ENCODE results near the gene INAFM2. TPM values are rescaled to one million over a fixed set of nuclear protein-coding genes. Genes with fewer than 3 reads are reported as not detected.

INAFM2 gene
- total and polyA plus RNA-seq, 2 of the 4 experiments (the other 2 are of a cell fraction) = 10.4 to 14.0 TPM

DNA sequence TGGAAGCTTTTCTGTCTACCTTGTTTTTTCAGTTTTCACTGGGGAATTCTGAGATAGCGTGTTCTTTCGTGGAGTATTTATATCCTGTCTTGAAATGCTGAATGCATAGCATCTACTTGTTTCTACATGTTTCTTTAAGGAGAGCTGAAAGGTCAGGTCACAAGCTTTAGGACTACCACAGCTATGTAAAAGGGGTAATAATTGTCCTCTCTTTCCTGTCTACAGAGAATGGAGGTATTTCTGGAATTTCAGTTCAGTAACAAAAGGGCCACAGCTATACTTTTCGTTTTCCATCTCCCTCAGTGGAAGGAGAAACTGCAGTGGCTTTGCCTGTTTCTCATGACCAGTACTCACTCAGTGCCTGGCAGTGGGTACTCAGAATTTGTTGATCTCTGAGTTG lies 4.7 kb downstream of the INAFM2 start:
- dilution Hi-C loops (cut with HindIII; ENCODE audit: low sequenced_read_pairs, unreplicated experiment) (no loop called here), in situ Hi-C loops (cut with MboI; ENCODE audit: low sequenced_read_pairs) (no loop called here), intact Hi-C loops (cut with micrococcal nuclease) (no loop called here)
- Histone ChIP-seq H3K4me1 (ENCODE audit: control insufficient read depth, insufficient read depth, low read length) (peaks cover 45% of the 10 kb centered on the region), H3K18ac (ENCODE audit: low read depth, low read length) (peak overlapping the region; percentile 91), H2BK20ac (ENCODE audit: low read depth, low read length) (peak overlapping the region; percentile 83), H3K9me1 (ENCODE audit: insufficient read depth, low read length) (peaks cover 37% of the 10 kb centered on the region), H2AK9ac (replicated peaks; ENCODE audit: low read depth, low read length, poor library complexity) (no peak overlapping the region), H3K27me3 (ENCODE audit: control insufficient read depth, insufficient read depth, low read length) (no peaks in the 10 kb centered on the region), H2BK15ac (ENCODE audit: low read depth, low read length) (peak overlapping the region; percentile 17; the same call in 2 of the 3 replicates), H3K4me2 (ENCODE audit: low read depth, low read length) (peak overlapping the region; percentile 77), H2AK5ac (ENCODE audit: low read depth, low read length) (peak overlapping the region; percentile 86), H3K23ac (ENCODE audit: low read depth, low read length) (peak overlapping the region; percentile 96), H4K5ac (ENCODE audit: low read depth, low read length) (peak overlapping the region; percentile 83), H3K4ac (ENCODE audit: low read depth, low read length) (peak overlapping the region; percentile 73), H3K9ac (ENCODE audit: low read depth, low read length) (peak overlapping the region; percentile 61), H4K8ac (ENCODE audit: low read depth in 2 of 2, low read length in 2 of 2) (peak overlapping the region; percentile 23 to 85; a peak in 3 of 4 replicates), H2BK5ac (ENCODE audit: low read depth, low read length, poor library complexity, severe bottlenecking) (peak overlapping the region; percentile 91), H3K4me3 (ENCODE audit: insufficient read depth, low read depth, low read length) (no peak overlapping the region), H2BK120ac (ENCODE audit: low read depth, low read length) (peak overlapping the region; percentile 81), H3K14ac (replicated peaks; ENCODE audit: low read depth, low read length) (peak overlapping the region; percentile 78), H3K9me3 (ENCODE audit: control insufficient read depth, insufficient read depth, low read length) (no peaks in the 10 kb centered on the region), H3K56ac (ENCODE audit: extremely low read depth, insufficient read depth, low read length) (0 out of 2 replicates have a peak overlapping the region, but pooled peaks have one; percentile 69), H3K79me1 (ENCODE audit: low read depth in 1 of 2, low read length in 2 of 2) (peaks cover 36 to 79% of the 10 kb centered on the region in 2 experiments), H3K27ac (ENCODE audit: insufficient read depth, low read length) (peak overlapping the region; percentile 91), H4K91ac (ENCODE audit: insufficient read depth, low read depth, low read length) (peak overlapping the region; percentile 90), H3K36me3 (ENCODE audit: control insufficient read depth, insufficient read depth, low read length) (no peaks in the 10 kb centered on the region; the same call in 1 of the 2 replicates), H2AFZ (replicated peaks; ENCODE audit: low read length, poor library complexity) (no peak overlapping the region), H4K20me1 (ENCODE audit: insufficient read depth, low read length) (0 out of 2 replicates have a peak, but pooled peaks cover 12% of the 10 kb centered on the region)
- ATAC-seq (ENCODE audit: low read depth) = peak; percentile 5
- CTCF ChIA-PET = interaction anchor here (1.0 to 2.0 kb wide), 5 partner anchors 10 to 93 kb away, joined by 3 to 9 read pairs (median 5); no protein-coding TSS in a partner anchor
- no CpG with 5 or more reads among the region's 3 CpGs for WGBS, 2 experiments (ENCODE audit: extremely low coverage in 2 of 2, insufficient read length in 1 of 2)
- no TSS peak for BruUV-seq (replicated peaks)
- POLR2A ChIA-PET (ENCODE audit: unreplicated experiment) = interaction anchor here (2.4 kb wide), 1 partner anchor 11 kb away, joined by 20 read pairs; the partner anchor contains the start of gene CCDC9B
- TF ChIP-seq, protein P1, sequence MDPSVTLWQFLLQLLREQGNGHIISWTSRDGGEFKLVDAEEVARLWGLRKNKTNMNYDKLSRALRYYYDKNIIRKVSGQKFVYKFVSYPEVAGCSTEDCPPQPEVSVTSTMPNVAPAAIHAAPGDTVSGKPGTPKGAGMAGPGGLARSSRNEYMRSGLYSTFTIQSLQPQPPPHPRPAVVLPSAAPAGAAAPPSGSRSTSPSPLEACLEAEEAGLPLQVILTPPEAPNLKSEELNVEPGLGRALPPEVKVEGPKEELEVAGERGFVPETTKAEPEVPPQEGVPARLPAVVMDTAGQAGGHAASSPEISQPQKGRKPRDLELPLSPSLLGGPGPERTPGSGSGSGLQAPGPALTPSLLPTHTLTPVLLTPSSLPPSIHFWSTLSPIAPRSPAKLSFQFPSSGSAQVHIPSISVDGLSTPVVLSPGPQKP (IDR thresholded peaks at IDR 0.05; ENCODE audit: borderline replicate concordance, low read depth, low read length) = no peak
- TF ChIP-seq MAFK (IDR thresholded peaks at IDR 0.05; ENCODE audit: low read depth, low read length) = no peak
- TF ChIP-seq, protein P2, sequence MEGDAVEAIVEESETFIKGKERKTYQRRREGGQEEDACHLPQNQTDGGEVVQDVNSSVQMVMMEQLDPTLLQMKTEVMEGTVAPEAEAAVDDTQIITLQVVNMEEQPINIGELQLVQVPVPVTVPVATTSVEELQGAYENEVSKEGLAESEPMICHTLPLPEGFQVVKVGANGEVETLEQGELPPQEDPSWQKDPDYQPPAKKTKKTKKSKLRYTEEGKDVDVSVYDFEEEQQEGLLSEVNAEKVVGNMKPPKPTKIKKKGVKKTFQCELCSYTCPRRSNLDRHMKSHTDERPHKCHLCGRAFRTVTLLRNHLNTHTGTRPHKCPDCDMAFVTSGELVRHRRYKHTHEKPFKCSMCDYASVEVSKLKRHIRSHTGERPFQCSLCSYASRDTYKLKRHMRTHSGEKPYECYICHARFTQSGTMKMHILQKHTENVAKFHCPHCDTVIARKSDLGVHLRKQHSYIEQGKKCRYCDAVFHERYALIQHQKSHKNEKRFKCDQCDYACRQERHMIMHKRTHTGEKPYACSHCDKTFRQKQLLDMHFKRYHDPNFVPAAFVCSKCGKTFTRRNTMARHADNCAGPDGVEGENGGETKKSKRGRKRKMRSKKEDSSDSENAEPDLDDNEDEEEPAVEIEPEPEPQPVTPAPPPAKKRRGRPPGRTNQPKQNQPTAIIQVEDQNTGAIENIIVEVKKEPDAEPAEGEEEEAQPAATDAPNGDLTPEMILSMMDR (conservative IDR thresholded peaks at IDR 0.05; ENCODE audit: low read depth, low read length) = no peak
- no peak for TF ChIP-seq RAD21 (IDR thresholded peaks at IDR 0.05; ENCODE audit: low read length)
- TF ChIP-seq NFE2L2 (IDR thresholded peaks at IDR 0.05; ENCODE audit: low read depth, low read length) = no peak
- no peak for TF ChIP-seq FOS (IDR thresholded peaks at IDR 0.05; ENCODE audit: low read depth, low read length)
- no peak for TF ChIP-seq RFX5 (IDR thresholded peaks at IDR 0.05; ENCODE audit: low read depth, low read length)
- no peak for TF ChIP-seq CEBPB (IDR thresholded peaks at IDR 0.05; ENCODE audit: low read depth, low read length)
- no peak for TF ChIP-seq RCOR1 (IDR thresholded peaks at IDR 0.05; ENCODE audit: insufficient replicate concordance, low read length)
- TF ChIP-seq BHLHE40 (IDR thresholded peaks at IDR 0.05; ENCODE audit: low read depth, low read length) = no peak
- no peak for TF ChIP-seq POLR2A (IDR thresholded peaks at IDR 0.05; ENCODE audit: low read depth, low read length)
- no peak for TF ChIP-seq SMC3 (IDR thresholded peaks at IDR 0.05; ENCODE audit: low read depth, low read length)
- TF ChIP-seq MXI1 (IDR thresholded peaks at IDR 0.05; ENCODE audit: borderline replicate concordance, low read depth, low read length) = no peak
- TF ChIP-seq MAZ (IDR thresholded peaks at IDR 0.05; ENCODE audit: borderline replicate concordance, low read depth, low read length) = no peak
- no peak for TF ChIP-seq CHD1 (IDR thresholded peaks at IDR 0.05; ENCODE audit: low read depth, low read length)
- TF ChIP-seq, protein P3, sequence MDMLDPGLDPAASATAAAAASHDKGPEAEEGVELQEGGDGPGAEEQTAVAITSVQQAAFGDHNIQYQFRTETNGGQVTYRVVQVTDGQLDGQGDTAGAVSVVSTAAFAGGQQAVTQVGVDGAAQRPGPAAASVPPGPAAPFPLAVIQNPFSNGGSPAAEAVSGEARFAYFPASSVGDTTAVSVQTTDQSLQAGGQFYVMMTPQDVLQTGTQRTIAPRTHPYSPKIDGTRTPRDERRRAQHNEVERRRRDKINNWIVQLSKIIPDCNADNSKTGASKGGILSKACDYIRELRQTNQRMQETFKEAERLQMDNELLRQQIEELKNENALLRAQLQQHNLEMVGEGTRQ (IDR thresholded peaks at IDR 0.05; ENCODE audit: low read depth, low read length) = no peak
- peak; percentile 74 for DNase-seq
